H1 (cell line): Measurements from ENCODE around the gene LAT. TPM values are rescaled to one million over a fixed set of nuclear protein-coding genes. Genes with fewer than 3 reads are reported as not detected.

Experiments
- CTCF ChIA-PET: fragments of 300-600 bp; sonication (Branson Sonifier 250); formaldehyde crosslinking; loops from one replicate; lab custom pipeline; 2021; ENCODE audit not compliant: partially characterized antibody; lab: Charles Lee
- POLR2A ChIA-PET: fragments of 300-600 bp; sonication (Branson Sonifier 250); formaldehyde crosslinking; loops from one replicate; lab custom pipeline; 2021; ENCODE audit warnings: inconsistent platforms; ENCODE audit not compliant: partially characterized antibody; lab: Charles Lee
- DNase-seq, 2 experiments: peaks; one replicate each; pipeline versions ENCODE4 v3.0.0 to v3.0.0-alpha.2; 2010 to 2022; ENCODE audit warnings: low spot score in 2 of 2, low read depth in 1 of 2, mixed read lengths in 1 of 2
- FAIRE-seq: peaks from 2 replicates; lab custom pipeline; 2011; peaks lifted over from hg19 to GRCh38; lab: Jason Lieb, UNC
- H2AFZ ChIP-seq: 2 replicates; pipeline ENCODE4 v1.8.1; 2012; ENCODE audit warnings: low read length, inconsistent platforms
- H2AK5ac ChIP-seq: 2 replicates; pipeline ENCODE4 v1.6.1; 2013; ENCODE audit warnings: low read depth, low read length
- H2BK120ac ChIP-seq: replicated peaks from 2 replicates; pipeline ENCODE3; 2013; ENCODE audit warnings: low read depth, low read length, inconsistent platforms
- H2BK12ac ChIP-seq: 2 replicates; pipeline ENCODE4 v1.6.1; 2013; ENCODE audit warnings: low read depth, low read length
- H2BK15ac ChIP-seq: 2 replicates; pipeline ENCODE4 v1.6.1; 2013; ENCODE audit warnings: low read length
- H2BK20ac ChIP-seq: 2 replicates; pipeline ENCODE4 v1.6.1; 2013; ENCODE audit warnings: low read length
- H2BK5ac ChIP-seq: 2 replicates; pipeline ENCODE4 v1.6.1; 2013; ENCODE audit warnings: low read depth, low read length
- H3K14ac ChIP-seq: 2 replicates; pipeline ENCODE4 v1.6.1; 2013; ENCODE audit warnings: inconsistent platforms; ENCODE audit not compliant: insufficient read length
- H3K18ac ChIP-seq: 2 replicates; pipeline ENCODE4 v1.6.1; 2013; ENCODE audit warnings: low read length; ENCODE audit errors: extremely low read depth
- H3K23ac ChIP-seq: 2 replicates; pipeline ENCODE4 v1.6.1; 2013; ENCODE audit warnings: inconsistent platforms; ENCODE audit not compliant: insufficient read length
- H3K23me2 ChIP-seq: 2 replicates; pipeline ENCODE4 v1.6.1; 2013; ENCODE audit warnings: low read depth, low read length
- H3K27ac ChIP-seq: 2 replicates; pipeline ENCODE4 v1.6.1; 2011; ENCODE audit warnings: low read depth, low read length, inconsistent platforms
- H3K27me3 ChIP-seq, 4 experiments: replicated peaks in 1 of 4; 1 replicate in 1 of 4; 2 replicates in 3 of 4; pipeline versions ENCODE4 v1.6.1 to v1.8.1; 2011 to 2013; ENCODE audit warnings: low read length in 3 of 4, mild to moderate bottlenecking in 3 of 4, inconsistent platforms in 2 of 4, mixed read lengths in 2 of 4, moderate library complexity in 1 of 4; ENCODE audit not compliant: control insufficient read depth in 3 of 4, insufficient read depth in 3 of 4; ENCODE audit errors: extremely low read depth in 1 of 4
- H3K36me3 ChIP-seq, 4 experiments: 2 replicates each; pipeline versions ENCODE4 v1.6.1 to v1.8.1; 2011 to 2013; ENCODE audit warnings: mild to moderate bottlenecking in 4 of 4, low read length in 3 of 4, moderate library complexity in 2 of 4, control low read depth in 1 of 4, inconsistent platforms in 1 of 4; ENCODE audit not compliant: insufficient read depth in 4 of 4, control insufficient read depth in 2 of 4
- H3K4ac ChIP-seq: replicated peaks from 2 replicates; pipeline ENCODE3; 2013; ENCODE audit warnings: low read length, low read depth, mixed read lengths, inconsistent platforms; ENCODE audit not compliant: insufficient read length
- H3K4me1 ChIP-seq, 4 experiments: replicated peaks in 1 of 4; 1 replicate in 1 of 4; 2 replicates in 3 of 4; pipeline versions ENCODE4 v1.6.1 to v1.8.1; 2011 to 2013; ENCODE audit warnings: low read length in 3 of 4, inconsistent platforms in 2 of 4, mixed read lengths in 1 of 4; ENCODE audit not compliant: insufficient read depth in 4 of 4, control insufficient read depth in 3 of 4
- H3K4me2 ChIP-seq, 2 experiments: 2 replicates each; pipeline versions ENCODE4 v1.6.1 to v1.8.1; 2011 to 2013; ENCODE audit warnings: low read depth in 2 of 2, low read length in 2 of 2, control low read depth in 1 of 2, inconsistent platforms in 1 of 2, mild to moderate bottlenecking in 1 of 2; ENCODE audit not compliant: insufficient read depth in 1 of 2
- H3K4me3 ChIP-seq, 4 experiments: fragments of 200-600, 300-600 bp in 1 of 4; sonication (generic), shearing (Covaris generic), sonication (Bioruptor Twin) in 1 of 4; 2 replicates each; pipeline versions ENCODE4 v1.5.1 to v1.8.1; 2011 to 2016; ENCODE audit warnings: low read length in 4 of 4, low read depth in 3 of 4, control low read depth in 2 of 4, inconsistent platforms in 2 of 4, mild to moderate bottlenecking in 2 of 4, mixed read lengths in 1 of 4, moderate library complexity in 1 of 4; ENCODE audit not compliant: insufficient read depth in 2 of 4; ENCODE audit errors: extremely low read depth in 1 of 4
- H3K56ac ChIP-seq: replicated peaks from 2 replicates; pipeline ENCODE3; 2013; ENCODE audit warnings: low read depth, mild to moderate bottlenecking, mixed read lengths, low read length, inconsistent platforms; ENCODE audit not compliant: insufficient read length
- H3K79me1 ChIP-seq: 2 replicates; pipeline ENCODE4 v1.6.1; 2013; ENCODE audit warnings: low read depth, low read length, control low read depth
- H3K79me2 ChIP-seq, 2 experiments: 2 replicates each; pipeline versions ENCODE4 v1.6.1 to v1.8.1; 2012 to 2013; ENCODE audit warnings: low read length in 2 of 2, mild to moderate bottlenecking in 2 of 2, inconsistent platforms in 1 of 2; ENCODE audit not compliant: insufficient read depth in 2 of 2, control insufficient read depth in 1 of 2
- H3K9ac ChIP-seq, 4 experiments: replicated peaks in 1 of 4; 1 replicate in 1 of 4; 2 replicates in 3 of 4; pipeline versions ENCODE4 v1.6.1 to v1.8.1; 2011 to 2013; ENCODE audit warnings: low read depth in 3 of 4, low read length in 3 of 4, control low read depth in 2 of 4, mild to moderate bottlenecking in 2 of 4, moderate library complexity in 2 of 4, inconsistent platforms in 1 of 4; ENCODE audit errors: extremely low read depth in 1 of 4
- H3K9me3 ChIP-seq, 2 experiments: 2 replicates each; pipeline versions ENCODE4 v1.6.1 to v1.8.1; 2012 to 2013; ENCODE audit warnings: mild to moderate bottlenecking in 2 of 2, moderate library complexity in 2 of 2, control low read depth in 1 of 2, inconsistent platforms in 1 of 2, low read depth in 1 of 2, low read length in 1 of 2, mixed read lengths in 1 of 2; ENCODE audit not compliant: insufficient read depth in 2 of 2
- H4K20me1 ChIP-seq, 2 experiments: replicated peaks in 1 of 2; 2 replicates each; pipeline versions ENCODE3 to v1.8.1; 2011 to 2013; ENCODE audit warnings: inconsistent platforms in 2 of 2, low read length in 2 of 2, mild to moderate bottlenecking in 1 of 2; ENCODE audit not compliant: insufficient read depth in 2 of 2, control insufficient read depth in 1 of 2
- H4K5ac ChIP-seq: 2 replicates; pipeline ENCODE4 v1.6.1; 2013; ENCODE audit warnings: low read length, low read depth, mixed read lengths, inconsistent platforms; ENCODE audit not compliant: insufficient read length
- H4K8ac ChIP-seq: 2 replicates; pipeline ENCODE4 v1.8.0; 2013; ENCODE audit warnings: mild to moderate bottlenecking, moderate library complexity, low read length, inconsistent platforms; ENCODE audit not compliant: insufficient read depth; ENCODE audit errors: extremely low read depth
- H4K91ac ChIP-seq: replicated peaks from 2 replicates; pipeline ENCODE3; 2013; ENCODE audit warnings: low read length, mixed read lengths, inconsistent platforms; ENCODE audit not compliant: insufficient read length
- CEBPB ChIP-seq: IDR thresholded peaks from 2 replicates; pipeline ENCODE4 v1.6.1; 2012; ENCODE audit warnings: low read depth, low read length
- CHD1 ChIP-seq: IDR thresholded peaks from 2 replicates; pipeline ENCODE4 v1.6.1; 2012; ENCODE audit warnings: low read depth, low read length, improper control_type of control experiment
- CHD2 ChIP-seq: IDR thresholded peaks from 2 replicates; pipeline ENCODE4 v1.6.1; 2012; ENCODE audit warnings: low read length, improper control_type of control experiment
- EGR1 ChIP-seq: IDR thresholded peaks from 2 replicates; pipeline ENCODE4 v1.6.1; 2011; ENCODE audit warnings: low read depth, low read length, borderline replicate concordance
- GABPA ChIP-seq: IDR thresholded peaks from 2 replicates; pipeline ENCODE4 v1.6.1; 2011; ENCODE audit warnings: mild to moderate bottlenecking, low read length, moderate library complexity, borderline replicate concordance; ENCODE audit not compliant: insufficient read depth
- JUN ChIP-seq: IDR thresholded peaks from 2 replicates; pipeline ENCODE4 v1.6.1; 2011; ENCODE audit warnings: low read depth, mild to moderate bottlenecking, improper control_type of control experiment, low read length
- POLR2AphosphoS5 ChIP-seq: IDR thresholded peaks from 2 replicates; pipeline ENCODE4 v1.6.1; 2011; ENCODE audit warnings: low read depth, low read length
- RAD21 ChIP-seq, 2 experiments: IDR thresholded peaks in 1 of 2; conservative IDR thresholded peaks in 1 of 2; 2 replicates each; pipeline ENCODE4 v1.6.1; 2011; ENCODE audit warnings: low read depth in 2 of 2, low read length in 2 of 2, improper control_type of control experiment in 1 of 2, inconsistent platforms in 1 of 2, mild to moderate bottlenecking in 1 of 2, moderate library complexity in 1 of 2
- TBP ChIP-seq: IDR thresholded peaks from 2 replicates; pipeline ENCODE4 v1.6.1; 2011; ENCODE audit warnings: low read depth, low read length, improper control_type of control experiment
- WGBS, 2 experiments: shearing (Covaris generic) in 1 of 2; methylation state at CpG; one replicate each; pipeline versions ENCODE4 v1.1.6 to v1.1.7; 2013 to 2015; ENCODE audit warnings: low lambda C conversion rate in 2 of 2, mixed read lengths in 2 of 2, inconsistent platforms in 1 of 2, low coverage in 1 of 2, missing lambda C conversion rate in 1 of 2; ENCODE audit not compliant: insufficient replicate concordance in 2 of 2, insufficient coverage in 1 of 2, insufficient read length in 1 of 2; ENCODE audit errors: extremely low coverage in 1 of 2, missing lambda C conversion rate in 1 of 2; 5-methylcytosine and 5-hydroxymethylcytosine counted together
- polyA plus RNA-seq, 7 experiments: library from polyadenylated mRNA; depleted of rRNA in 3 of 7; stranded (reverse) in 5 of 7; unstranded in 2 of 7; fragments of >200 nt in 5 of 7; fragments of 200-250 nt in 2 of 7; gene quantifications; 1 replicate in 5 of 7; 2 replicates in 1 of 7; 4 replicates in 1 of 7; pipeline versions ENCODE4 v1.2.1 to v1.2.3, GENCODE V29; 2011 to 2013; ENCODE audit warnings: missing spikeins in 2 of 7, mixed read lengths in 2 of 7
- total RNA-seq: library from RNA; stranded (reverse); fragmentation: NEBNext Ultra II Directional; extraction: Animal tissue kit (Norgen Biotek cat#: 25700); gene quantifications from 2 replicates; pipeline ENCODE4 v1.2.1, GENCODE V29; 2021

LAT gene
- total and polyA plus RNA-seq, 2 of the 8 experiments (the other 6 are each of a cell fraction or from before 2014, with no cell fraction given): 2.7 to 3.4 TPM

DNA sequence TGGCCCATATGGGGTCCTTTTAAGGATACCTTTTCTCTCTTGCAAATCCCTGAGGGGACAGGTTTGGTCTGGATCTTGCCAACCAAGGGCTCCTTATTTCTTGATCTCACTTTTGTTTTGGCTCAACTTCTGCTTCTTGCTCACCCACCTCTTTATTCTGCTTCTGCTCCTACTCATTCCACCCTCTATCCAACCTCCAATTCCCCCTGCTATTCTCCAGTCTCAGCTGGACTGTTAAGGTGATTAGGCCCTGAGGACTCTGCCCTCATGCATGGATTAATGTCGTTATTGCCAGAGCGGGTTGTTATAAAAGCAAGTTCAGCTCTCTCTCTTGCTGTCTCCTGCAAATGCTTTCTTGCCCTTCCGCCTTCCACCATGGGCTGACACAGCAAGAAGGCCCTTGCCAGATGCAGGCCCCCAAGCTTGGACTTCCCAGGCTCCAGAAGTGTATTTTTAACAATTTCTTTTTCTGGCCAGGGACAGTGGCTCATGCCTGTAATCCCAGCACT is 29.8 kb downstream of the LAT start:
- no peaks in the 10 kb centered on the region for H4K20me1 ChIP-seq
- no peaks in the 10 kb centered on the region for H3K79me1 ChIP-seq
- TF ChIP-seq CHD2 (no peak), TBP (no peak), GABPA (no peak), CHD1 (no peak), RAD21 (IDR thresholded peaks at IDR 0.05 in 1 of 2, conservative IDR thresholded peaks at IDR 0.05 in 1 of 2; ENCODE audit: low read depth in 2 of 2, low read length in 2 of 2) (no peak), POLR2AphosphoS5 (no peak), EGR1 (no peak), JUN (no peak), CEBPB (no peak)
- TF ChIP-seq, all 59 proteins: peak for 0
- H4K91ac ChIP-seq: no peak overlapping the region
- H2BK20ac ChIP-seq: no peak overlapping the region
- no peaks in the 10 kb centered on the region for H3K79me2 ChIP-seq
- no peak overlapping the region for H2BK5ac ChIP-seq
- no peak overlapping the region for H3K14ac ChIP-seq
- FAIRE-seq: no peak
- H3K4me1 ChIP-seq: no peaks in the 10 kb centered on the region
- no peaks in the 10 kb centered on the region for H3K23me2 ChIP-seq
- H2BK12ac ChIP-seq: no peak overlapping the region
- CTCF ChIA-PET: interaction anchor here (1.2 kb wide), 2 partner anchors 32 to 36 kb away, joined by 3 read pairs; no protein-coding TSS in a partner anchor
- H4K8ac ChIP-seq: no peak overlapping the region
- H3K9me3 ChIP-seq: no peaks in the 10 kb centered on the region
- H3K9ac ChIP-seq: no peak overlapping the region
- no peaks in the 10 kb centered on the region for H3K36me3 ChIP-seq
- no peak overlapping the region for H3K4me3 ChIP-seq
- no peak overlapping the region for H3K23ac ChIP-seq
- POLR2A ChIA-PET: no interaction called here
- no peak overlapping the region for H3K18ac ChIP-seq
- no peak overlapping the region for H2AK5ac ChIP-seq
- no peaks in the 10 kb centered on the region for H3K27me3 ChIP-seq
- WGBS, 2 experiments: 76% methylated on average over 3 of the region's 3 CpGs; no CpG with 5 or more reads in 1 of the 2 experiments
- no peak overlapping the region for H3K4ac ChIP-seq
- no peak overlapping the region for H3K27ac ChIP-seq
- no peak overlapping the region for H2BK120ac ChIP-seq
- no peak overlapping the region for H2BK15ac ChIP-seq
- H3K56ac ChIP-seq: no peak overlapping the region
- no peak overlapping the region for H3K4me2 ChIP-seq
- no peak overlapping the region for H4K5ac ChIP-seq
- no peak for DNase-seq
- no peak overlapping the region for H2AFZ ChIP-seq
